OCI-LY1 (cell line): ENCODE data around the gene USF1.

ENCODE experiments used
- H2AFZ ChIP-seq: fragments of 200-600 bp; sonication (generic), shearing (Covaris generic); 2 replicates; pipeline ENCODE4 v1.6.0; 2014; ENCODE audit warnings: antibody characterized with exemption, mild to moderate bottlenecking, low read length
- H3F3A ChIP-seq: fragments of 200-600 bp; sonication (generic), shearing (Covaris generic); 2 replicates; pipeline ENCODE4 v1.6.0; 2014; ENCODE audit warnings: mild to moderate bottlenecking, antibody characterized with exemption, low read length, moderate library complexity; ENCODE audit not compliant: insufficient read depth
- H3K27ac ChIP-seq: fragments of 200-600 bp; sonication (generic); 2 replicates; pipeline ENCODE4 v1.5.1; 2014; ENCODE audit warnings: low read length, mixed run types, mild to moderate bottlenecking, low read depth; ENCODE audit not compliant: poor library complexity, severe bottlenecking
- H3K27me3 ChIP-seq: fragments of 200-600 bp; sonication (generic); 2 replicates; pipeline ENCODE4 v1.6.0; 2014; ENCODE audit warnings: antibody characterized with exemption, mild to moderate bottlenecking, low read length, moderate library complexity; ENCODE audit not compliant: insufficient read depth
- H3K36me3 ChIP-seq: fragments of 200-600 bp; sonication (generic); 2 replicates; pipeline ENCODE4 v1.6.1; 2014; ENCODE audit warnings: mild to moderate bottlenecking, antibody characterized with exemption, low read length, moderate library complexity, mixed read lengths; ENCODE audit not compliant: insufficient read depth
- H3K4me1 ChIP-seq: fragments of 200-600 bp; sonication (generic); 2 replicates; pipeline ENCODE4 v1.5.1; 2014; ENCODE audit warnings: mild to moderate bottlenecking, low read length, moderate library complexity; ENCODE audit not compliant: insufficient read depth, severe bottlenecking
- H3K4me2 ChIP-seq: fragments of 200-600 bp; sonication (generic), shearing (Covaris generic); 2 replicates; pipeline ENCODE4 v1.6.1; 2014; ENCODE audit warnings: low read length
- H3K4me3 ChIP-seq: fragments of 200-600 bp; sonication (generic); 2 replicates; pipeline ENCODE4 v1.5.1; 2014; ENCODE audit warnings: low read length, low read depth, mild to moderate bottlenecking, mixed read lengths; ENCODE audit not compliant: poor library complexity, severe bottlenecking
- H3K79me2 ChIP-seq: fragments of 200-600 bp; shearing (Covaris generic); 2 replicates; pipeline ENCODE4 v1.6.1; 2016; ENCODE audit warnings: mixed run types, low read length, mixed read lengths; ENCODE audit not compliant: insufficient read depth
- H3K9ac ChIP-seq: fragments of 200-600 bp; sonication (generic), shearing (Covaris generic); 2 replicates; pipeline ENCODE4 v1.6.1; 2014; ENCODE audit warnings: mild to moderate bottlenecking, low read length, mixed read lengths
- H3K9me2 ChIP-seq: fragments of 200-600 bp; sonication (generic), shearing (Covaris generic); 2 replicates; pipeline ENCODE4 v1.6.1; 2014; ENCODE audit warnings: low read depth, mild to moderate bottlenecking, low read length, mixed read lengths
- H3K9me3 ChIP-seq: fragments of 200-600 bp; shearing (Covaris generic); 2 replicates; pipeline ENCODE4 v1.6.1; 2014; ENCODE audit warnings: low read length, mixed read lengths
- H4K20me1 ChIP-seq: fragments of 200-600 bp; sonication (generic), shearing (Covaris generic); 2 replicates; pipeline ENCODE4 v1.6.0; 2016; ENCODE audit warnings: mild to moderate bottlenecking, low read length; ENCODE audit not compliant: insufficient read depth
- CTCF ChIP-seq: fragments of 200-600 bp; sonication (generic), shearing (Covaris generic); IDR thresholded peaks from 2 replicates; pipeline ENCODE4 v1.5.1; 2017; ENCODE audit warnings: mild to moderate bottlenecking, antibody characterized with exemption, low read length, moderate library complexity, mixed read lengths
- EZH2 ChIP-seq: fragments of 200-600 bp; sonication (generic), shearing (Covaris generic); IDR thresholded peaks from 2 replicates; pipeline ENCODE4 v1.8.0; 2017; ENCODE audit warnings: borderline replicate concordance, mixed run types, mild to moderate bottlenecking, antibody characterized with exemption, low read length, moderate library complexity, mixed read lengths

USF1 gene

DNA sequence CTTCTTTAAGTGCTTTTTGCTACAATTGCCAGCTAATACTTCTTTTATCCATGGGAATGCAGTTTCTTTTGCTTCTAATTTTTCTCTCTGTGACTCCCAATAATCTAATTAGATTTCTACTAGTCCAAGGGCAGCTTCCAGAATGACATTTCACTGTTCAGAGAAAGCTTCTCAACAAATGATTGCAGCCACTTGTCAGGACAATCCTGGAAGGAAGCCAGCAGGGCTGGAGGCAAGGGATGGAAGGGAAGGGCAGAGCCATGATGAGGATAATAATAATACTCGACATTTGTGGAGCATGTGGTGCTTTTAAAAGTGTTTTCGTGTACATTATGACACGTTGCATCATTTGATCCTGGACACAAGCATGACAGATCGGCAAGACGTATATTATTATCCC lies 44.3 kb downstream of the USF1 start:
- no peaks in the 10 kb centered on the region for H4K20me1 ChIP-seq
- H3K27ac ChIP-seq = no peak overlapping the region
- 0 out of 2 replicates have a peak, but pooled peaks cover 7% of the 10 kb centered on the region for H3K79me2 ChIP-seq
- no peak overlapping the region for H2AFZ ChIP-seq
- H3K27me3 ChIP-seq = no peaks in the 10 kb centered on the region
- H3K9ac ChIP-seq = no peak overlapping the region
- no peaks in the 10 kb centered on the region for H3K4me1 ChIP-seq
- H3K36me3 ChIP-seq = peaks cover 48% of the 10 kb centered on the region; the same call in 1 of the 2 replicates
- TF ChIP-seq CTCF (no peak), EZH2 (no peak)
- no peak overlapping the region for H3K4me3 ChIP-seq
- 0 out of 2 replicates have a peak, but pooled peaks cover 5% of the 10 kb centered on the region for H3F3A ChIP-seq
- no peak overlapping the region for H3K4me2 ChIP-seq
- no peaks in the 10 kb centered on the region for H3K9me2 ChIP-seq
- H3K9me3 ChIP-seq = no peaks in the 10 kb centered on the region

- 0 out of 2 replicates have a peak, but pooled peaks cover 5% of the 10 kb centered on the region for H3F3A ChIP-seq
- peaks cover 49% of the 10 kb centered on the region; the same call in 1 of the 2 replicates for H3K36me3 ChIP-seq
- no peak overlapping the region for H2AFZ ChIP-seq
- H4K20me1 ChIP-seq = no peaks in the 10 kb centered on the region
- no peaks in the 10 kb centered on the region for H3K4me1 ChIP-seq
- no peaks in the 10 kb centered on the region for H3K27me3 ChIP-seq
- H3K9me3 ChIP-seq = no peaks in the 10 kb centered on the region
- no peak overlapping the region for H3K27ac ChIP-seq
- no peak overlapping the region for H3K4me3 ChIP-seq
- H3K4me2 ChIP-seq = no peak overlapping the region
- no peak overlapping the region for H3K9ac ChIP-seq
- TF ChIP-seq EZH2 (no peak), CTCF (no peak)
- H3K9me2 ChIP-seq = no peaks in the 10 kb centered on the region
- H3K79me2 ChIP-seq = 0 out of 2 replicates have a peak, but pooled peaks cover 1% of the 10 kb centered on the region
Observed at GRCh38 chr1:161000736-161001480, 44.9 kb downstream of the USF1 start.

GRCh38 chr1:160999376-160999775 lies 46.4 kb downstream of the USF1 start:
- H3K9ac ChIP-seq = no peak overlapping the region
- TF ChIP-seq EZH2 (no peak), CTCF (no peak)
- 0 out of 2 replicates have a peak, but pooled peaks cover 5% of the 10 kb centered on the region for H3F3A ChIP-seq
- H3K27me3 ChIP-seq = no peaks in the 10 kb centered on the region
- no peak overlapping the region for H3K27ac ChIP-seq
- H3K4me2 ChIP-seq = no peak overlapping the region
- no peak overlapping the region for H3K4me3 ChIP-seq
- no peaks in the 10 kb centered on the region for H3K4me1 ChIP-seq
- peaks cover 49% of the 10 kb centered on the region; the same call in 1 of the 2 replicates for H3K36me3 ChIP-seq
- H2AFZ ChIP-seq = no peak overlapping the region
- no peaks in the 10 kb centered on the region for H3K79me2 ChIP-seq
- H3K9me3 ChIP-seq = no peaks in the 10 kb centered on the region
- H4K20me1 ChIP-seq = no peaks in the 10 kb centered on the region
- H3K9me2 ChIP-seq = no peaks in the 10 kb centered on the region
